Embryonic facial prominence (tissue), 1 donor: ENCODE measurements around the gene NAT10.

Experiments
- DNase-seq: peaks from one replicate; pipeline ENCODE4 v3.0.0-alpha.2; 2016; ENCODE audit errors: extremely low spot score

NAT10 gene

GRCh38 chr11:34149274-34149673 is 43.8 kb downstream of the NAT10 start:
- DNase-seq: no peak

- DNase-seq: no peak
Measured at GRCh38 chr11:34149786-34150185, 44.4 kb downstream of the NAT10 start.

GRCh38 chr11:34150494-34151151 is 45.2 kb downstream of the NAT10 start:
- DNase-seq: no peak

- DNase-seq: no peak
Measured at GRCh38 chr11:34151166-34151565, 45.7 kb downstream of the NAT10 start.

GRCh38 chr11:34151916-34152845 is 46.8 kb downstream of the NAT10 start:
- no peak for DNase-seq

GRCh38 chr11:34154059-34154875 is 48.8 kb downstream of the NAT10 start:
- no peak for DNase-seq

- DNase-seq: no peak
Measured at GRCh38 chr11:34155057-34155756, 49.8 kb downstream of the NAT10 start.

- no peak for DNase-seq
Measured at GRCh38 chr11:34155757-34156062, 50.3 kb downstream of the NAT10 start.

GRCh38 chr11:34157163-34157562 is 51.7 kb downstream of the NAT10 start:
- no peak for DNase-seq

GRCh38 chr11:34158661-34159060 is 53.2 kb downstream of the NAT10 start:
- no peak for DNase-seq

- no peak for DNase-seq
Measured at GRCh38 chr11:34160049-34160721, 54.8 kb downstream of the NAT10 start.

- no peak for DNase-seq
Measured at GRCh38 chr11:34160791-34161190, 55.4 kb downstream of the NAT10 start.

GRCh38 chr11:34161361-34161760 is 55.9 kb downstream of the NAT10 start:
- no peak for DNase-seq

GRCh38 chr11:34161812-34162492 is 56.5 kb downstream of the NAT10 start:
- DNase-seq: no peak

GRCh38 chr11:34162493-34162820 is 57.0 kb downstream of the NAT10 start:
- DNase-seq: no peak

GRCh38 chr11:34162856-34163255 is 57.4 kb downstream of the NAT10 start:
- DNase-seq: no peak

GRCh38 chr11:34165121-34165520 is 59.7 kb downstream of the NAT10 start:
- no peak for DNase-seq

GRCh38 chr11:34165786-34166555 is 60.5 kb downstream of the NAT10 start:
- DNase-seq: no peak

GRCh38 chr11:34166806-34167740 is 61.6 kb downstream of the NAT10 start:
- DNase-seq: no peak
